ENCODE measurements around the gene POC5. TPM values are rescaled to one million over a fixed set of nuclear protein-coding genes. Genes with fewer than 3 reads are reported as not detected.

The POC5 gene
- total and polyA plus RNA-seq, 2 of the 8 experiments (the other 6 are each of a cell fraction or from before 2014, with no cell fraction given): 11.2 to 12.1 TPM

- H3K4ac ChIP-seq (replicated peaks; ENCODE audit: insufficient read length, low read depth, low read length): no peak overlapping the region
- TF ChIP-seq ASH2L (IDR thresholded peaks at IDR 0.05; ENCODE audit: low read length) (no peak), SP2 (IDR thresholded peaks at IDR 0.05; ENCODE audit: low read length) (no peak), ATF3 (IDR thresholded peaks at IDR 0.05; ENCODE audit: insufficient read depth, low read depth, low read length) (no peak), RFX5 (IDR thresholded peaks at IDR 0.05; ENCODE audit: borderline replicate concordance, low read depth, low read length) (no peak), SIN3A (conservative IDR thresholded peaks at IDR 0.05 in 1 of 2, IDR thresholded peaks at IDR 0.05 in 1 of 2; ENCODE audit: low read depth in 1 of 2, low read length in 2 of 2) (no peak), BACH1 (IDR thresholded peaks at IDR 0.05; ENCODE audit: low read length) (no peak), POLR2AphosphoS5 (IDR thresholded peaks at IDR 0.05; ENCODE audit: low read depth, low read length) (no peak), SIX5 (IDR thresholded peaks at IDR 0.05; ENCODE audit: low read depth, low read length) (no peak), CEBPB (IDR thresholded peaks at IDR 0.05; ENCODE audit: low read depth, low read length) (no peak), SP1 (IDR thresholded peaks at IDR 0.05; ENCODE audit: low read depth, low read length) (no peak), RNF2 (IDR thresholded peaks at IDR 0.05; ENCODE audit: borderline replicate concordance, low read depth, low read length, missing control alignments, poor library complexity, severe bottlenecking) (no peak), ZNF274 (IDR thresholded peaks at IDR 0.05; ENCODE audit: borderline replicate concordance, extremely low read depth, low read length) (no peak)
- no peak overlapping the region for H3K23ac ChIP-seq (ENCODE audit: insufficient read length)
- H3K23me2 ChIP-seq (ENCODE audit: low read depth, low read length): no peaks in the 10 kb centered on the region
- H3K56ac ChIP-seq (replicated peaks; ENCODE audit: insufficient read length, low read depth, low read length): no peak overlapping the region
- POLR2A ChIA-PET (ENCODE audit: partially characterized antibody): no interaction called here
- no peaks in the 10 kb centered on the region for H3K9me3 ChIP-seq (ENCODE audit: insufficient read depth in 2 of 2, low read depth in 1 of 2, low read length in 1 of 2)
- CTCF ChIA-PET (ENCODE audit: partially characterized antibody): no interaction called here
- no peak overlapping the region for H4K91ac ChIP-seq (replicated peaks; ENCODE audit: insufficient read length, low read length)
- peaks cover 3 to 13% of the 10 kb centered on the region in 2 experiments; a peak in 3 of 4 replicates for H3K79me2 ChIP-seq (ENCODE audit: control insufficient read depth in 1 of 2, insufficient read depth in 2 of 2, low read length in 2 of 2)
- H3K4me2 ChIP-seq (ENCODE audit: insufficient read depth in 1 of 2, low read depth in 2 of 2, low read length in 2 of 2): no peak overlapping the region
- no peak overlapping the region for H2BK5ac ChIP-seq (ENCODE audit: low read depth, low read length)
- no peak overlapping the region for H2BK12ac ChIP-seq (ENCODE audit: low read depth, low read length)
- no peak overlapping the region for H3K27ac ChIP-seq (ENCODE audit: low read depth, low read length)
- peaks cover 3% of the 10 kb centered on the region; the same call in 1 of the 2 replicates for H3K79me1 ChIP-seq (ENCODE audit: low read depth, low read length)
- no peaks in the 10 kb centered on the region for H3K27me3 ChIP-seq (replicated peaks in 1 of 4; ENCODE audit: control insufficient read depth in 3 of 4, extremely low read depth in 1 of 4, insufficient read depth in 3 of 4, low read length in 3 of 4)
- no peak overlapping the region for H2BK20ac ChIP-seq (ENCODE audit: low read length)
- no peak overlapping the region for H2BK15ac ChIP-seq (ENCODE audit: low read length)
- FAIRE-seq (no peak), DNase-seq (ENCODE audit: low read depth in 1 of 2, low spot score in 2 of 2) (no peak)
- no peak overlapping the region for H2AK5ac ChIP-seq (ENCODE audit: low read depth, low read length)
- H3K18ac ChIP-seq (ENCODE audit: extremely low read depth, low read length): no peak overlapping the region
- no peak overlapping the region for H3K4me3 ChIP-seq (ENCODE audit: extremely low read depth in 1 of 4, insufficient read depth in 2 of 4, low read depth in 3 of 4, low read length in 4 of 4)
- H4K20me1 ChIP-seq (replicated peaks in 1 of 2; ENCODE audit: control insufficient read depth in 1 of 2, insufficient read depth in 2 of 2, low read length in 2 of 2): peaks cover 0 to 2% of the 10 kb centered on the region in 2 experiments
- no peak overlapping the region for H2BK120ac ChIP-seq (replicated peaks; ENCODE audit: low read depth, low read length)
- H3K36me3 ChIP-seq (ENCODE audit: control insufficient read depth in 2 of 4, insufficient read depth in 4 of 4, low read length in 3 of 4): peaks cover 0 to 7% (median 2%) of the 10 kb centered on the region in 4 experiments; a peak in 4 of 8 replicates
- H3K14ac ChIP-seq (ENCODE audit: insufficient read length): no peak overlapping the region
- WGBS, 2 experiments (ENCODE audit: extremely low coverage in 1 of 2, insufficient coverage in 1 of 2, insufficient read length in 1 of 2, insufficient replicate concordance in 2 of 2, low coverage in 1 of 2, low lambda C conversion rate in 2 of 2, missing lambda C conversion rate in 1 of 2): 100% methylated on average over 1 of the region's 1 CpG; no CpG with 5 or more reads in 1 of the 2 experiments
- no peak overlapping the region for H2AFZ ChIP-seq (ENCODE audit: low read length)
- no peak overlapping the region for H4K8ac ChIP-seq (ENCODE audit: extremely low read depth, insufficient read depth, low read length)
- no peaks in the 10 kb centered on the region for H3K4me1 ChIP-seq (replicated peaks in 1 of 4; ENCODE audit: control insufficient read depth in 3 of 4, insufficient read depth in 4 of 4, low read length in 3 of 4)
- H3K9ac ChIP-seq (replicated peaks in 1 of 4; ENCODE audit: extremely low read depth in 1 of 4, low read depth in 3 of 4, low read length in 3 of 4): no peak overlapping the region
- H4K5ac ChIP-seq (ENCODE audit: insufficient read length, low read depth, low read length): no peak overlapping the region
These were observed 6.6 kb downstream of the POC5 start for GRCh38 chr5:75710637-75711036.

All from H1 (cell line).